ENCODE measurements around the gene USP16. TPM values are rescaled to one million over a fixed set of nuclear protein-coding genes. Genes with fewer than 3 reads are reported as not detected.
"Not testable (repeated sequence)": the region's sequence is repeated elsewhere in the genome, so short reads cannot be mapped to it uniquely, and the experiment has no call there.

The USP16 gene
- 10 to 100 TPM; 29.0 to 35.6 TPM for total RNA-seq
- long read RNA-seq, partial matches to known transcripts, result 5 of 12 reads
- long read RNA-seq, other reads (novel, unspliced or antisense), result 4 of 12 reads

- DNase-seq (peak; percentile 95), ATAC-seq (peak; percentile 97 to 99)
- intact Hi-C loops (cut with DNase I), result loop anchor here in 1 of 2 donors (5.0 kb wide), 1 partner anchor 48 kb away; the partner anchor contains the start of gene CCT8
These were observed at the start of gene USP16 for GRCh38 chr21:29024474-29025327. USP16 (plus strand) TSS chr21:29024668; CDS start chr21:29027914, 3,246 bp downstream.

- no peak for ATAC-seq
- no peak for DNase-seq
- intact Hi-C loops (cut with DNase I), result loop anchor here in 1 of 2 donors (10.0 kb wide), 1 partner anchor 89 kb away; no protein-coding TSS in a partner anchor
These were observed 49.1 kb upstream of the USP16 start for GRCh38 chr21:28975397-28975796.

- intact Hi-C loops (cut with DNase I), result loop anchor here in 1 of 2 donors (10.0 kb wide), 1 partner anchor 86 kb away; no protein-coding TSS in a partner anchor
- no peak for ATAC-seq
- DNase-seq, result no peak
These were observed 45.4 kb upstream of the USP16 start for GRCh38 chr21:28979092-28979491.

- no peak for ATAC-seq
- DNase-seq, result no peak
- intact Hi-C loops (cut with DNase I), result no loop called here
These were observed 41.8 kb upstream of the USP16 start for GRCh38 chr21:28982637-28983036.

GRCh38 chr21:28986677-28987076 lies 37.8 kb upstream of the USP16 start:
- no peak for DNase-seq
- ATAC-seq, result peak in 1 of 2 donors; percentile 51
- intact Hi-C loops (cut with DNase I), result no loop called here

- intact Hi-C loops (cut with DNase I); ATAC-seq; DNase-seq: not testable (repeated sequence)
These were observed 36.3 kb upstream of the USP16 start for GRCh38 chr21:28988146-28988545.

GRCh38 chr21:28991861-28992525 lies 32.5 kb upstream of the USP16 start:
- peak; percentile 4 to 6 for ATAC-seq
- intact Hi-C loops (cut with DNase I), result no loop called here
- no peak for DNase-seq

- intact Hi-C loops (cut with DNase I), result no loop called here
- ATAC-seq (peak; percentile 100), DNase-seq (peak; percentile 99)
These were observed 31.8 kb upstream of the USP16 start, which contains the start of gene LTN1 for GRCh38 chr21:28992526-28993292. LTN1 (minus strand) TSS chr21:28992877; CDS start chr21:28992805, 72 bp downstream.

GRCh38 chr21:28993293-28993629 lies 31.2 kb upstream of the USP16 start:
- intact Hi-C loops (cut with DNase I), result no loop called here

GRCh38 chr21:29002442-29003144 lies 21.9 kb upstream of the USP16 start:
- intact Hi-C loops (cut with DNase I), result no loop called here
- ATAC-seq, result peak; percentile 100
- DNase-seq, result peak; percentile 96

More at GRCh38 chr21:28993293-28993629, 31.2 kb upstream of the USP16 start:
- DNase-seq (no peak), ATAC-seq (no peak)

- intact Hi-C loops (cut with DNase I), result no loop called here
These were observed 18.8 kb upstream of the USP16 start for GRCh38 chr21:29005696-29006095.

GRCh38 chr21:29007135-29007534 lies 17.3 kb upstream of the USP16 start:
- intact Hi-C loops (cut with DNase I), result no loop called here
- no peak for DNase-seq

More at GRCh38 chr21:29005696-29006095, 18.8 kb upstream of the USP16 start:
- DNase-seq (no peak), ATAC-seq (no peak)

GRCh38 chr21:29007810-29008209 lies 16.7 kb upstream of the USP16 start:
- ATAC-seq (no peak), DNase-seq (no peak)
- intact Hi-C loops (cut with DNase I), result no loop called here

More at GRCh38 chr21:29007135-29007534, 17.3 kb upstream of the USP16 start:
- no peak for ATAC-seq

- DNase-seq (no peak), ATAC-seq (no peak)
- intact Hi-C loops (cut with DNase I), result no loop called here
These were observed 16.1 kb upstream of the USP16 start for GRCh38 chr21:29008367-29008766.

- DNase-seq; intact Hi-C loops (cut with DNase I); ATAC-seq: not testable (repeated sequence)
These were observed 13.2 kb upstream of the USP16 start for GRCh38 chr21:29011236-29011635.

- ATAC-seq (no peak), DNase-seq (no peak)
- intact Hi-C loops (cut with DNase I), result no loop called here
These were observed 6.7 kb upstream of the USP16 start for GRCh38 chr21:29017639-29018237.

- ATAC-seq (peak; percentile 28 to 57), DNase-seq (no peak)
- intact Hi-C loops (cut with DNase I), result no loop called here
These were observed 5.9 kb upstream of the USP16 start for GRCh38 chr21:29018540-29018939.

- ATAC-seq (no peak), DNase-seq (no peak)
- intact Hi-C loops (cut with DNase I), result no loop called here
These were observed 2.3 kb upstream of the USP16 start for GRCh38 chr21:29022166-29022565.
